ENCODE measurements around the gene PDCD2L. TPM values are rescaled to one million over a fixed set of nuclear protein-coding genes. Genes with fewer than 3 reads are reported as not detected.

Gene PDCD2L
- total and polyA plus RNA-seq, 9 of the 15 experiments (the other 6 are each of a cell fraction or from before 2014, with no cell fraction given) = 12.1 to 68.5 (median 56.3) TPM

GRCh38 chr19:34404109-34404909 lies at the start of gene PDCD2L (continued):
- TF ChIP-seq GMEB1 (CRISPR knock-in tag; IDR thresholded peaks at IDR 0.05) (peak; percentile 34; the same call in 1 of the 2 replicates), ELF4 (CRISPR knock-in tag; IDR thresholded peaks at IDR 0.05) (no peak), CBX3 (IDR thresholded peaks at IDR 0.05; ENCODE audit: borderline replicate concordance in 1 of 2, low read length in 2 of 2) (no peak), ASH1L (IDR thresholded peaks at IDR 0.05; ENCODE audit: borderline replicate concordance, low read depth, partially characterized antibody) (no peak), PTRF (tag; IDR thresholded peaks at IDR 0.05) (no peak), UBTF (IDR thresholded peaks at IDR 0.05; ENCODE audit: borderline replicate concordance in 1 of 2, low read depth in 2 of 2, low read length in 2 of 2) (peak; percentile 59 to 61; a peak in 2 of 4 replicates), RBM22 (IDR thresholded peaks at IDR 0.05; ENCODE audit: low read depth, low read length, poor library complexity, severe bottlenecking) (no peak), SOX6 (IDR thresholded peaks at IDR 0.05) (no peak), L3MBTL2 (IDR thresholded peaks at IDR 0.05) (peak; percentile 96), MECOM (CRISPR knock-in tag; IDR thresholded peaks at IDR 0.05) (no peak), ZNF24 (IDR thresholded peaks at IDR 0.05) (peak; percentile 83), HNRNPH1 (optimal IDR thresholded peaks at IDR 0.05; ENCODE audit: low read depth, low read length) (no peak), ZNF586 (CRISPR knock-in tag; conservative IDR thresholded peaks at IDR 0.05) (no peak), HLTF (IDR thresholded peaks at IDR 0.05) (no peak), DNMT1 (IDR thresholded peaks at IDR 0.05) (no peak), POLR2G (IDR thresholded peaks at IDR 0.05; ENCODE audit: low read depth, low read length) (peak; percentile 93), CBFA2T2 (conservative IDR thresholded peaks at IDR 0.05) (no peak)

All from K562 (cell line).